ENCODE results near the gene SMARCAL1. TPM values are rescaled to one million over a fixed set of nuclear protein-coding genes. Genes with fewer than 3 reads are reported as not detected.
A peak's percentile ranks its signal among the peaks of the same experiment; 100 is the strongest.

SMARCAL1 gene
- total and polyA plus RNA-seq, 4 donors, result 3.4 to 9.3 (median 5.4) TPM

GRCh38 chr2:216498379-216499352 lies 86.4 kb downstream of the SMARCAL1 start, which contains the start of gene RPL37A:
RPL37A (plus strand) TSS chr2:216498844; CDS start chr2:216498875, 31 bp downstream.
- DNase-seq (ENCODE audit: low spot score), result peak; percentile 90
- peak within 1 kb of the TSS; percentile 96 to 98 for H3K9ac ChIP-seq (ENCODE audit: low read depth in 1 of 2, low read length in 2 of 2)
- no peaks in the 10 kb centered on the region for H3K27me3 ChIP-seq (ENCODE audit: control insufficient read depth in 4 of 4, insufficient read depth in 4 of 4, low read length in 3 of 4)
- under 1% methylated on average over 54 of the region's 54 CpGs for WGBS
- peak within 1 kb of the TSS; percentile 61 to 96 (median 90) for H3K4me3 ChIP-seq (ENCODE audit: low read depth in 1 of 3, low read length in 3 of 3)
- no peaks in the 10 kb centered on the region for H3K9me3 ChIP-seq (ENCODE audit: control insufficient read depth in 4 of 4, low read length in 3 of 4)
- H3K4me1 ChIP-seq (ENCODE audit: control insufficient read depth in 4 of 4, insufficient read depth in 4 of 4, low read length in 3 of 4), result peaks cover 1 to 19% (median 14%) of the 10 kb centered on the region in 4 donors
- H3K36me3 ChIP-seq (ENCODE audit: control insufficient read depth in 4 of 4, insufficient read depth in 3 of 4, low read depth in 1 of 4, low read length in 3 of 4), result peaks cover 4 to 39% (median 30%) of the 10 kb centered on the region in 4 donors
- peak within 1 kb of the TSS; percentile 51 to 75 for H3K27ac ChIP-seq (ENCODE audit: low read depth in 1 of 2, low read length in 2 of 2)
- peak; percentile 7 for TF ChIP-seq ATF3 (IDR thresholded peaks at IDR 0.05)
- TF ChIP-seq ZBTB33 (IDR thresholded peaks at IDR 0.05), result peak; percentile 60
- TF ChIP-seq HNF4A (conservative IDR thresholded peaks at IDR 0.05), result peak in 1 of 2 donors; percentile 21
- no peak for TF ChIP-seq NR2F2 (IDR thresholded peaks at IDR 0.05)
- TF ChIP-seq FOXA2 (IDR thresholded peaks at IDR 0.05), result peak; percentile 3
- TF ChIP-seq RAD21 (IDR thresholded peaks at IDR 0.05), result peak; percentile 22 to 27
- peak in 1 of 2 donors; percentile 30 for TF ChIP-seq JUND (IDR thresholded peaks at IDR 0.05)
- no peak for TF ChIP-seq FOXA1 (IDR thresholded peaks at IDR 0.05)
- peak; percentile 90 for TF ChIP-seq REST (IDR thresholded peaks at IDR 0.05)
- TF ChIP-seq SP1 (IDR thresholded peaks at IDR 0.05), result peak; percentile 59
- TF ChIP-seq YY1 (IDR thresholded peaks at IDR 0.05), result peak; percentile 96
- no peak for TF ChIP-seq CTCF (IDR thresholded peaks at IDR 0.05; ENCODE audit: low read depth, low read length, missing input control)
- TF ChIP-seq HNF4G (IDR thresholded peaks at IDR 0.05), result no peak
- TF ChIP-seq EGR1 (IDR thresholded peaks at IDR 0.05; ENCODE audit: low read depth in 2 of 2), result no peak
- TF ChIP-seq MAX (IDR thresholded peaks at IDR 0.05), result peak; percentile 17
- TF ChIP-seq GABPA (IDR thresholded peaks at IDR 0.05 in 1 of 2, conservative IDR thresholded peaks at IDR 0.05 in 1 of 2), result peak; percentile 71 to 93
- TF ChIP-seq RXRA (IDR thresholded peaks at IDR 0.05), result peak; percentile 32 to 52
- TF ChIP-seq TAF1 (conservative IDR thresholded peaks at IDR 0.05), result peak; percentile 97

Measured in liver (tissue), 9 donors.